Tongue (tissue), 3 donors: ENCODE results near the gene BTNL3. TPM values are rescaled to one million over a fixed set of nuclear protein-coding genes. Genes with fewer than 3 reads are reported as not detected.

Source experiments
- DNase-seq: peaks from one replicate; pipeline ENCODE4 v3.0.0-alpha.2; 2015
- small RNA-seq: library from RNA; depleted of rRNA; stranded (forward); fragments of <200 nt; gene quantifications from one replicate; pipeline ENCODE3, GENCODE V24; 2014; ENCODE audit warnings: low replicate concordance
- total RNA-seq: library from RNA; depleted of rRNA; stranded (reverse); fragments of >200 nt; gene quantifications from one replicate; pipeline ENCODE4 v1.2.3, GENCODE V29; 2014

BTNL3 gene
- total RNA-seq, 1 donor from 2014 or later: not detected

DNA sequence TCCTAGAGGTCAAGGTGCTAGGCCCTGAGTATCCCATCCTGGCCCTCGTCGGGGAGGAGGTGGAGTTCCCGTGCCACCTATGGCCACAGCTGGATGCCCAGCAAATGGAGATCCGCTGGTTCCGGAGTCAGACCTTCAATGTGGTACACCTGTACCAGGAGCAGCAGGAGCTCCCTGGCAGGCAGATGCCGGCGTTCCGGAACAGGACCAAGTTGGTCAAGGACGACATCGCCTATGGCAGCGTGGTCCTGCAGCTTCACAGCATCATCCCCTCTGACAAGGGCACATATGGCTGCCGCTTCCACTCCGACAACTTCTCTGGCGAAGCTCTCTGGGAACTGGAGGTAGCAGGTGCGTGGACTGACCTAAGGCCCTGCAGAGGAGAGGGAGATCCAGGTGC lies 59.3 kb downstream of the BTNL3 start:
- DNase-seq: no peak

DNA sequence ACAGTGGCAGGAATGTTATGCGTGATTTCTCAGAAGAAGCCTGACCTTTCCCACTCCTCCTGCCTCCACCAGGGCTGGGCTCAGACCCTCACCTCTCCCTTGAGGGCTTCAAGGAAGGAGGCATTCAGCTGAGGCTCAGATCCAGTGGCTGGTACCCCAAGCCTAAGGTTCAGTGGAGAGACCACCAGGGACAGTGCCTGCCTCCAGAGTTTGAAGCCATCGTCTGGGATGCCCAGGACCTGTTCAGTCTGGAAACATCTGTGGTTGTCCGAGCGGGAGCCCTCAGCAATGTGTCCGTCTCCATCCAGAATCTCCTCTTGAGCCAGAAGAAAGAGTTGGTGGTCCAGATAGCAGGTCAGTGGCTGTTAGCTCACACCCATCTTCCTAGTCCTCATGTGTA lies 61.4 kb downstream of the BTNL3 start:
- DNase-seq: no peak

DNA sequence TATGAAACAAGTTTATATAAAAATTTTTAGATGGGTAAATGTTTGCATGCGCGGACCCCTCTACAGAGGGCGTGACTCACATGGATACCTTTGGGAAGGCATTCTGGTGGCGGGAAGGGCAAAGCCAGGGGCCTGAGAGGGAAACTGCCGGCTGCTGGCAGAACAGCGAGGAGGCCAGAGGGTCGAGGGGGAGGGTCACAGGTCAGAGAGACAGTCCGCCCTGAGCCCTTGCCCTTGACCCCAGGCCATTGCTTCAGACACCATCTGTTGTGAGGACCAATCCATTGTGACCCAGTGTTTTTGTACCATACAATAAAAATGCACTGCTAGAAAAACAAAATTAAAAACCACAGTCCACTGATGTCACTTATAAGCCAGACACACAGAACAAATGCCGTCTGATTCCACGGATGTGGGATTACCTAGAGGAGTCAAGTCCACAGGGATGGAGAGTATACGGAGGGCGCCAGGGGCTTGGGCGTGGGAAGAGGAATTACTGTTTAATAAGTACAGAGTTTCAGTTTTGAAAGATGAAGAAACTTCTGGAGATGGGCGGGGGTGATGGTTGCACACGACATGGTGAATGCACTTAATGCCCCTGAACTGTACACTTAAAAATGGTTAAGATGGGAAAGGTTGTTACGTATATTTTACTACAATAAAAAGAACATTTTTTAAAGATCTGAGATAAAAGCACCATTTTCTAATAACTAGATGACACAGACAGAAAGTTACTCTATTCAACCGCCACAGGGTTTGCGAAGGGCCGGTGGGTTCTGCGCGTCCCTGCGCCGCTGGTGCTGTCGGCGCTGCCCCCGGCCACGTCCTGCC lies 63.4 kb downstream of the BTNL3 start:
- no peak for DNase-seq

DNA sequence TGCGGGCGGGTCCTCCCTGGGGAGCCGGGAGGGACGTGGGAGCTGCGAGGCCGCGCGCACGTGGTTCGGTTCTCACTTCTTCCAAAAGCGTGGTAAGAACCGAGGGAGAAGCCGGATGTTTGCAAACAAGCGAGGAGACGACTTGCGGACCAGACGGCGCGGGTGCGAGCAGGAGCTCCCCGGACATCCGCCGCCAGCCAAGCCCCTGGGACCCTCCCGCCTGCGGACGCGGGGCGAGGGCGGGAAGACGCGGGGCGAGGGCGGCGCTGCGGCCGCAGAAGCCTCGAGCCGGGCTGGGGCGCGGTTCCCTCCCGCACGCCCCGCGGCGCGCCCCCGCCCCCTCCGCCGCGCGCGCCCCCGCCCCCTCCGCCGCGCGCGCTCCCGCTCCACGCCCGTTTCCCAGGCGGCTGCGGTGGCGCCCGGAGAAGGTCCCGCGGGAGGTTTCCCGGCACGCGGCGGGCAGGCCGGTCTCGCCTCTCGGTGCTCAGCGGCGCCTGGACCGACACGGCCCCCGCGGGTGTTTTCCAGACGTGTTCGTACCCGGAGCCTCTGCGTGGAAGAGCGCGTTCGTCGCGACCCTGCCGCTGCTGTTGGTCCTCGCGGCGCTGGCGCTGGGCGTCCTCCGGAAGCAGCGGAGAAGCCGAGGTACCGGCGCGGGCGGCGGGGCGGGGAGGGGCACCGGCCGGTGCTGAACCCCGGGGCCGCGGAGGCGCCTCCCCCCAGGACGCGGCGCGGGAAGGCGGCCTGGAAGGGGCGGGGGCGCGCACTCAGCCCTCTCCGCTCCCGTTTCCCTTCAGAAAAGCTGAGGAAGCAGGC lies 64.2 kb downstream of the BTNL3 start:
- DNase-seq: no peak

DNA sequence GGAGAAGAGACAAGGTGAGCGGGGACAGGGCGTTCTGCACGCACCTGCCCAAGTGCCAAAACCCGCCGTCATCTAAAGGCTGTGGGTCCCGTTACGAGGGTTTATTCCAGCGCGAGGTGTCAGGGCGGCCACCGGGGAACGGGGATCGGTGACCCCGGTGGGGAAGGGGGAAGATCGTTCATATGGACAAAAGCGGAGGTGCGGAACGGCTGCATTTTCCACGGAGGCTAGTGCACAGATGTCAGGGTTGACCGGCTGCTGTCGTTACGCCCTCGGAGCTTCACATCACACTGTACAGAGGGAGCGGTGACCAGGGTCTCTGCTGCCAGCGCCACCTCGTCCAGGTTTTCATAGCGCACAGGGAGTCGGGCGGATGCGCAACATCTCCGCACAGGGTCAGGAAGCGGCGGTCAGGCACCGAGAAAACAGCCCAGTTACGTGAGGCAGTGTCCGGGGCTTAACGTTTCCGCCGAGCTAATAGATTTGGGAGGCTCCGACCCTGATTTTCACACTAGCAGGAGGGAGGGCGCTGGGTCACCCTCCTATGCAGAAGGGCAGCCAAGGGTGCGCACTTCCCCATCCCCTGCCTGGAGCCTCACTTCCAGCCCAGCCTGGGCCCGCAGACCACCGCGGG lies 65.0 kb downstream of the BTNL3 start:
- DNase-seq: no peak

DNA sequence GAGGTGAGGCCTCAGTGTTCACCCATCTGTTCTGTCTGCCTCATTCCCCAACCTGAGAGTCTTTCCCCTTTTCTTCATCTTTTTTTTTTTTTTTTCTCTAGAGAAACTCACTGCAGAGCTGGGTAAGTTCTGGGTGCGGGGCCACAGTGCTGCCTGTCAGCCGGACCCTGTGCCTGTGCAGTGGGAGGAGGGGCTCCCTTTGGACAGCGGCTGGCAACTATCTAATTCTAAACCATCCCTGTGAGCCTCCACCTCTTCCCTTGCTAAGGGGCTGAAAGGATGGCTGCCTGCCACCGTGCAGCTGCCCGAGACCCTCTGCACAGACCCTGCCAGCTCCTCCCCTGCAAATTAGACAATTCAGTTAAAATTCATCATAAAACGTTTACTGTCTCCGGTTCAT lies 65.5 kb downstream of the BTNL3 start:
- no peak for DNase-seq

DNA sequence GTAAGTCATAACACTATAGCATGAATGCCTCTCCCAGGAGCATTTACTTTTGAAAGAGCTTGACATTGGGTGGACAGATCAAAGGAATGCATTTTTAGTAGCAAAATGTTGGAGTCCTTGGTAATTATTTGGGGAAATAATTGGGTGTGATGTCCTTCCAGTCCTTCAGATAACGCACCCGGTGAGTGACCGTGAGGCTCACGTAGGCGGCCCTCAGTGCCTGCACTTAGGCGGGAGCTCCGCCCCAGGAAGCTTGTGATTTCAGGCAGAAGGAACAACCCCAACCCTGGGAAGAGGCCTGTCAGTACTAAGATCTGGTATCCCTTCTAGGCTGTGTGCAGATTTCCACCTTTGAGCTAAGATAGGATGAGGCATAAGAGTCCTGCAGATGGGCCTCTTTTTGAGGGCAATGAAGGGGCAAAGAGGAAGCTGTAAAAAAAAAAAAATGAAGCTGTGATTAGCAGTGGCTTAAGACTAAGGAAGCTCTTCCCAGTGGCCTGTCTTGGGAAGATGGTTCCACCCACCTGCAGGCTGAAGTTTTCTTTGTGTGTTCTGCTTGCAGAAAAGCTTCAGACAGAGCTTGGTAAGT lies 66.3 kb downstream of the BTNL3 start:
- no peak for DNase-seq

Small RNA genes lying within 50 kb of the gene (small RNA-seq; reads per million reads assigned to genes)
- gene MIR8089 (not detected), gene RNU6-1036P (not detected), gene RPS29P12 (not detected)

Other genes with a start within 250 kb of the BTNL3 start
- gene OR2Y1, start 248.8 kb upstream of the BTNL3 start, total RNA-seq: not detected
- 88.0 TPM for gene MGAT1, start 186.0 kb upstream of the BTNL3 start, total RNA-seq
- gene ZFP62, start 127.6 kb upstream of the BTNL3 start, total RNA-seq: 38.4 TPM
- not detected for gene BTNL8, start 89.7 kb upstream of the BTNL3 start, total RNA-seq
- 5.8 TPM for gene BTNL9, start 51.4 kb downstream of the BTNL3 start, total RNA-seq
- not detected for gene OR2V1, start 142.3 kb downstream of the BTNL3 start, total RNA-seq
- not detected for gene OR2V2, start 158.7 kb downstream of the BTNL3 start, total RNA-seq
- gene TRIM7, start 216.3 kb downstream of the BTNL3 start, total RNA-seq: 21.7 TPM
- gene TRIM41, start 234.4 kb downstream of the BTNL3 start, total RNA-seq: 20.9 TPM